Calu3 (cell line): Measurements from ENCODE around the gene NRG2. TPM values are rescaled to one million over a fixed set of nuclear protein-coding genes. Genes with fewer than 3 reads are reported as not detected.
A peak's percentile ranks its signal among the peaks of the same experiment; 100 is the strongest.

Source experiments
- BruUV-seq: library from RNA; stranded (reverse); fragments of 400-500 nt; replicated peaks from 2 replicates; lab custom pipeline; 2021; lab: Mats Ljungman, UMichigan
- CTCF ChIA-PET: fragments of 300-600 bp; sonication (Branson Sonifier 250); formaldehyde crosslinking; loops from one replicate; lab custom pipeline; 2022; ENCODE audit warnings: antibody characterized with exemption; lab: Charles Lee
- DNase-seq: peaks from one replicate; pipeline ENCODE4 v3.0.0; 2022
- H3K27ac Mint-ChIP-seq: one replicate; pipeline ENCODE4 v1.8.0; 2022; ENCODE audit warnings: mixed read lengths; ENCODE audit not compliant: unreplicated experiment
- H3K27me3 Mint-ChIP-seq: one replicate; pipeline ENCODE4 v1.8.0; 2022; ENCODE audit warnings: mixed read lengths; ENCODE audit not compliant: unreplicated experiment
- H3K36me3 Mint-ChIP-seq: one replicate; pipeline ENCODE4 v1.8.0; 2022; ENCODE audit warnings: mild to moderate bottlenecking, moderate library complexity, mixed read lengths; ENCODE audit not compliant: insufficient read depth, unreplicated experiment
- H3K4me1 Mint-ChIP-seq: one replicate; pipeline ENCODE4 v1.8.0; 2022; ENCODE audit warnings: mild to moderate bottlenecking, low read depth, mixed read lengths; ENCODE audit not compliant: unreplicated experiment
- H3K4me3 Mint-ChIP-seq: one replicate; pipeline ENCODE4 v1.8.0; 2022; ENCODE audit warnings: mild to moderate bottlenecking, low read depth, moderate library complexity, mixed read lengths; ENCODE audit not compliant: unreplicated experiment
- H3K9me3 Mint-ChIP-seq: one replicate; pipeline ENCODE4 v1.8.0; 2022; ENCODE audit warnings: low read depth, mixed read lengths; ENCODE audit not compliant: unreplicated experiment
- intact Hi-C: fragments of 100-400 bp; cut with micrococcal nuclease; formaldehyde crosslinking; loops from one replicate; pipeline ENCODE4 v1.10.0; 2022; ENCODE audit not compliant: unreplicated experiment
- total RNA-seq: library from RNA; stranded (reverse); gene quantifications from 2 replicates; pipeline ENCODE4 v1.2.3, GENCODE V29; 2022
- TF ChIP-seq, protein P1 (sequence below): fragments of 200-600 bp; IDR thresholded peaks from one replicate; pipeline ENCODE4 v1.8.0; 2022; ENCODE audit warnings: antibody characterized with exemption; ENCODE audit not compliant: unreplicated experiment

NRG2 gene
- total RNA-seq, 1 experiment from 2014 or later, result 1.4 TPM

DNA sequence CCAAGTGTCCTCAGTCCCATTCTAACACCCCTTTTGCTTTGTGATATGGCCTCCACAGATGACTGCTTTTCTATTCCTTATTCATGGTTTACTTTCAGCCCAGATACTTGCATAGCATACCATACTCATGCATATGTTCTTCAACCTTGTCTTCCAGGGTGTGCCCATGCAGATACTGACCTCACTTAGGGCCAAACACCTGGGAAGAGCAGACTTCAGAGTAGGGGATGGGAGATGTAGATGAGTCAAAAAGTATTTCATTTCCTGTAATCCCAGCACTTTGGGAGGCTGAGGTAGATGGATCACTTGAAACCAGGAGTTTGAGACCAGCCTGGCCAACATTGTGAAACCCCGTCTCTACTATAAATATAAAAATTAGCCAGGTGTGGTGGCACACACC, 58.3 kb downstream of the NRG2 start:
- Mint-ChIP-seq H3K4me1 (no peaks in the 10 kb centered on the region), H3K27me3 (peaks cover 77% of the 10 kb centered on the region), H3K27ac (no peak overlapping the region), H3K4me3 (no peak overlapping the region), H3K36me3 (no peaks in the 10 kb centered on the region), H3K9me3 (no peaks in the 10 kb centered on the region)
- no peak for DNase-seq
- CTCF ChIA-PET, result interaction anchor here (0.9 kb wide), 1 partner anchor 13 kb away, joined by 3 read pairs; no protein-coding TSS in a partner anchor
- no TSS peak for BruUV-seq
- intact Hi-C loops, result no loop called here
- TF ChIP-seq, protein P1, sequence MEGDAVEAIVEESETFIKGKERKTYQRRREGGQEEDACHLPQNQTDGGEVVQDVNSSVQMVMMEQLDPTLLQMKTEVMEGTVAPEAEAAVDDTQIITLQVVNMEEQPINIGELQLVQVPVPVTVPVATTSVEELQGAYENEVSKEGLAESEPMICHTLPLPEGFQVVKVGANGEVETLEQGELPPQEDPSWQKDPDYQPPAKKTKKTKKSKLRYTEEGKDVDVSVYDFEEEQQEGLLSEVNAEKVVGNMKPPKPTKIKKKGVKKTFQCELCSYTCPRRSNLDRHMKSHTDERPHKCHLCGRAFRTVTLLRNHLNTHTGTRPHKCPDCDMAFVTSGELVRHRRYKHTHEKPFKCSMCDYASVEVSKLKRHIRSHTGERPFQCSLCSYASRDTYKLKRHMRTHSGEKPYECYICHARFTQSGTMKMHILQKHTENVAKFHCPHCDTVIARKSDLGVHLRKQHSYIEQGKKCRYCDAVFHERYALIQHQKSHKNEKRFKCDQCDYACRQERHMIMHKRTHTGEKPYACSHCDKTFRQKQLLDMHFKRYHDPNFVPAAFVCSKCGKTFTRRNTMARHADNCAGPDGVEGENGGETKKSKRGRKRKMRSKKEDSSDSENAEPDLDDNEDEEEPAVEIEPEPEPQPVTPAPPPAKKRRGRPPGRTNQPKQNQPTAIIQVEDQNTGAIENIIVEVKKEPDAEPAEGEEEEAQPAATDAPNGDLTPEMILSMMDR, result no peak

DNA sequence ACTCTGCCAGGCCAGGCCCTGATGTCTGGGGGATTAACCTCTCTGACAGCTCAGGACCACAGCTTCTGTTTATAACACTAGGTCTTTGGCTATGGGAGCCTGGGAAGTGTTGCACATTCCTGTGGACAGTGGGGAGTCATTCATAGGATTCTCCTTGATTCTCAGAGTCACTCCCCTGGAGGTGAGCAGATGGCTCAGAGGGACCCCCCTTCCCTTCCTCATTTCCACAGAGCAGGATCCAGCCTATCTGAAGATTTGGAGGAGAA, 60.2 kb downstream of the NRG2 start:
- TF ChIP-seq, protein P1, result no peak
- H3K36me3 Mint-ChIP-seq, result no peaks in the 10 kb centered on the region
- BruUV-seq, result no TSS peak
- H3K27ac Mint-ChIP-seq, result no peak overlapping the region
- H3K4me1 Mint-ChIP-seq, result no peaks in the 10 kb centered on the region
- no peak overlapping the region for H3K4me3 Mint-ChIP-seq
- no peak for DNase-seq
- no peaks in the 10 kb centered on the region for H3K9me3 Mint-ChIP-seq
- peaks cover 73% of the 10 kb centered on the region for H3K27me3 Mint-ChIP-seq
- CTCF ChIA-PET, result interaction anchor here (0.8 kb wide), 1 partner anchor 19 kb away, joined by 3 read pairs; no protein-coding TSS in a partner anchor
- intact Hi-C loops, result no loop called here

DNA sequence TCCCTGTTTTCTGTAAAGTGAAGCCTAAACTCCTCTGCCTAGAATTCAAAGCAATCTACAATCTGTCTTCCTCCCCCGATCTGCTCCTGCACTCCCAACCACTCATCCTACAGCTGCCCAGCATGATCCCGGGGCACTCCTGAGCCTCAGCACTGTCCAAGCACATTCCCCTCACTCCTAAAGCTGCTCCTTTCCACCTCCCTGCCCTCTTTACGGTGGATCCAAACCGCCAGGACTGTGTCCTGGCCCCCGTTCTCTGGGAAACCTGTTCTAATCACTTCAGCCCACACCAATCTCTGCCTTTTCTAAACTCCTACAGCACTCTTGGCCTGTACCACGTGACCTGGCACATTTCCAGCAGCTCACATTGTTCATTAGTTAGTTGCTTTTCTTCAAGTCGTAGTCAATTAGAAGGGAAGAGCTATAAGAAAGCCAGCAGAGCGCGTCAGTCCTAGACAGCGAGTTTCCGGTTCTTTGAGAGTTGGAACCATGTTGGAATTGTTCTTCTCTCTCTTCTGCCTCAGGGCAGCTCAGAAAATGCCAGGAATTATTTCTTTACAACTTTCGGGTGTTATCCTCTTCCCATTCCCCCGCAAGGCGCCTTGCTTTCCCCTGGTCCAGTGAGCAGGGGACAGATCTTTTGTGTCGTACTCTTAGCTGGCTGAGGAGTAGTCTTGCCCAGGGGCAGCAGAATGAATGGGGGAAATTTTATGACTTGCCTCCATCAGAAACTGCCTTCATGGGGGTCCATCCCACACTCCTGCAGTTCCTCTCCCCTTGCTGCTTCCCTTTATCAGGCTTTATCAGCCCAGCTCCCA, 60.7 kb downstream of the NRG2 start:
- H3K4me1 Mint-ChIP-seq, result no peaks in the 10 kb centered on the region
- H3K9me3 Mint-ChIP-seq, result no peaks in the 10 kb centered on the region
- TF ChIP-seq, protein P1, result no peak
- no peak overlapping the region for H3K4me3 Mint-ChIP-seq
- DNase-seq, result peak; percentile 24
- CTCF ChIA-PET, result interaction anchor here (0.8 kb wide), 1 partner anchor 20 kb away, joined by 3 read pairs; no protein-coding TSS in a partner anchor
- no peak overlapping the region for H3K27ac Mint-ChIP-seq
- BruUV-seq, result no TSS peak
- peaks cover 76% of the 10 kb centered on the region for H3K27me3 Mint-ChIP-seq
- H3K36me3 Mint-ChIP-seq, result no peaks in the 10 kb centered on the region
- intact Hi-C loops, result no loop called here

DNA sequence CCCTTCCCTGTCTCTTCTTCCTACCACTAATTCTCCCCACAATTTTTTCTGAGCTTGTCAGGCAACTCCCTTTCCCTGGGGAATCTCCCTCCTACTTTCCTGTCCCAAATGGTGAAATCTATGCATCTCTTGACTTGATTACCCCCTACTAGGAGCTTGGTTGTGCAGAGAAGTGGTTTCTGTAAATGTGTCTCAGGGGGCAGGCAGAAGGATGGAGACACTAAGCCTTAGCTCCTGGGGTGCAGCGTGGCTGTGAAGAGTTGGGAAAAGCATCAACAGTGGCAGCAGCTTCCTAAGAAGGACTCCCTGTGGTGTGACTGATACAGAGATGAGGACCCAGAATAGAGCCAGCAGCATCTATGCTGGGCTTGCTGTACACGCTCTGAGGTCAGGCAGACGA, 62.3 kb downstream of the NRG2 start:
- no TSS peak for BruUV-seq
- no peaks in the 10 kb centered on the region for H3K9me3 Mint-ChIP-seq
- no peak overlapping the region for H3K27ac Mint-ChIP-seq
- CTCF ChIA-PET, result interaction anchor here (0.7 to 1.6 kb wide), 3 partner anchors 10 to 187 kb away, joined by 3 to 8 read pairs (median 6); no protein-coding TSS in a partner anchor
- no peak overlapping the region for H3K4me3 Mint-ChIP-seq
- intact Hi-C loops, result no loop called here
- H3K4me1 Mint-ChIP-seq, result no peaks in the 10 kb centered on the region
- TF ChIP-seq, protein P1, result no peak
- H3K27me3 Mint-ChIP-seq, result peaks cover 82% of the 10 kb centered on the region
- H3K36me3 Mint-ChIP-seq, result no peaks in the 10 kb centered on the region
- no peak for DNase-seq
